OCI-LY1 (cell line): ENCODE results near the gene NTRK3.

ENCODE experiments used
- CTCF ChIP-seq: fragments of 200-600 bp; sonication (generic), shearing (Covaris generic); IDR thresholded peaks from 2 replicates; pipeline ENCODE4 v1.5.1; 2017; ENCODE audit warnings: mild to moderate bottlenecking, antibody characterized with exemption, low read length, moderate library complexity, mixed read lengths
- EZH2 ChIP-seq: fragments of 200-600 bp; sonication (generic), shearing (Covaris generic); IDR thresholded peaks from 2 replicates; pipeline ENCODE4 v1.8.0; 2017; ENCODE audit warnings: borderline replicate concordance, mixed run types, mild to moderate bottlenecking, antibody characterized with exemption, low read length, moderate library complexity, mixed read lengths

GRCh38 chr15:88108991-88109390, 147.5 kb downstream of the NTRK3 start:
- TF ChIP-seq CTCF = no peak
- TF ChIP-seq EZH2 = no peak
